Natural killer cell (primary cell): Measurements from ENCODE around the gene ARL15. TPM values are rescaled to one million over a fixed set of nuclear protein-coding genes. Genes with fewer than 3 reads are reported as not detected.

Source experiments
- ATAC-seq, 3 donors: fragments of 150-1000 bp in 2 of 3; fragments of 200-7000 bp in 1 of 3; cut with Tn5 transposase; 1 replicate in 1 of 3; 2 replicates in 2 of 3; pipeline ENCODE4 v1.10.0; 2021; ENCODE audit warnings: mild to moderate bottlenecking in 2 of 3, moderate library complexity in 2 of 3
- DNase-seq, 2 donors: peaks; one replicate each; pipeline versions ENCODE4 v3.0.0 to v3.0.0-alpha.2; 2013 to 2021; ENCODE audit warnings: mixed read lengths in 1 of 2
- H3K27ac ChIP-seq: one replicate; pipeline ENCODE4 v1.5.1; 2013; ENCODE audit warnings: mild to moderate bottlenecking, low read length
- H3K27me3 ChIP-seq: one replicate; pipeline ENCODE4 v1.6.1; 2013; ENCODE audit warnings: low read length; ENCODE audit not compliant: control insufficient read depth, insufficient read depth
- H3K36me3 ChIP-seq: one replicate; pipeline ENCODE4 v1.6.1; 2013; ENCODE audit warnings: low read length; ENCODE audit not compliant: control insufficient read depth, insufficient read depth
- H3K4me1 ChIP-seq: one replicate; pipeline ENCODE4 v1.6.1; 2013; ENCODE audit warnings: low read length; ENCODE audit not compliant: control insufficient read depth, insufficient read depth
- H3K4me3 ChIP-seq: one replicate; pipeline ENCODE4 v1.5.1; 2013; ENCODE audit warnings: low read length
- H3K9me3 ChIP-seq: one replicate; pipeline ENCODE4 v1.6.1; 2013; ENCODE audit warnings: low read length; ENCODE audit not compliant: control insufficient read depth, insufficient read depth
- H3K27ac Mint-ChIP-seq, 2 donors: one replicate each; pipeline ENCODE4 v1.8.0; 2022; ENCODE audit warnings: mild to moderate bottlenecking in 2 of 2, mixed read lengths in 2 of 2, moderate library complexity in 1 of 2
- H3K27me3 Mint-ChIP-seq, 2 donors: one replicate each; pipeline ENCODE4 v1.8.0; 2022; ENCODE audit warnings: low read depth in 2 of 2, mixed read lengths in 2 of 2
- H3K36me3 Mint-ChIP-seq: one replicate; pipeline ENCODE4 v1.8.0; 2022; ENCODE audit warnings: mixed read lengths
- H3K4me1 Mint-ChIP-seq, 2 donors: one replicate each; pipeline ENCODE4 v1.8.0; 2022; ENCODE audit warnings: mixed read lengths in 2 of 2
- H3K4me3 Mint-ChIP-seq: one replicate; pipeline ENCODE4 v1.8.0; 2022; ENCODE audit warnings: mild to moderate bottlenecking, moderate library complexity, mixed read lengths
- H3K9me3 Mint-ChIP-seq, 2 donors: one replicate each; pipeline ENCODE4 v1.8.0; 2022; ENCODE audit warnings: mixed read lengths in 2 of 2
- WGBS: methylation state at CpG from one replicate; pipeline ENCODE4 v1.1.7; 2013; ENCODE audit warnings: missing lambda C conversion rate; ENCODE audit not compliant: insufficient coverage; 5-methylcytosine and 5-hydroxymethylcytosine counted together
- intact Hi-C: fragments of 100-400 bp; cut with micrococcal nuclease; formaldehyde crosslinking; loops from one replicate; pipeline ENCODE4 v1.14.2; 2022
- total RNA-seq, 4 donors: library from RNA; stranded (reverse); fragments of 120-200 nt in 1 of 4; gene quantifications; one replicate each; pipeline versions ENCODE4 v1.2.3 to v1.2.4, GENCODE V29; 2013 to 2022
- TF ChIP-seq, protein P1 (sequence below): fragments of 200-600 bp; IDR thresholded peaks from one replicate; pipeline ENCODE4 v1.8.0; 2022; ENCODE audit warnings: antibody characterized with exemption

Gene ARL15
- total RNA-seq, 3 donors from 2014 or later (not counting 1 experiment from before 2014, with no cell fraction given): 28.9 to 35.1 (median 33.1) TPM

GRCh38 chr5:53877243-53877642 is 433.1 kb downstream of the ARL15 start:
- no peak overlapping the region for H3K4me3 ChIP-seq
- H3K9me3 ChIP-seq: no peaks in the 10 kb centered on the region
- WGBS: 87% methylated on average over 2 of the region's 2 CpGs
- TF ChIP-seq, protein P1, sequence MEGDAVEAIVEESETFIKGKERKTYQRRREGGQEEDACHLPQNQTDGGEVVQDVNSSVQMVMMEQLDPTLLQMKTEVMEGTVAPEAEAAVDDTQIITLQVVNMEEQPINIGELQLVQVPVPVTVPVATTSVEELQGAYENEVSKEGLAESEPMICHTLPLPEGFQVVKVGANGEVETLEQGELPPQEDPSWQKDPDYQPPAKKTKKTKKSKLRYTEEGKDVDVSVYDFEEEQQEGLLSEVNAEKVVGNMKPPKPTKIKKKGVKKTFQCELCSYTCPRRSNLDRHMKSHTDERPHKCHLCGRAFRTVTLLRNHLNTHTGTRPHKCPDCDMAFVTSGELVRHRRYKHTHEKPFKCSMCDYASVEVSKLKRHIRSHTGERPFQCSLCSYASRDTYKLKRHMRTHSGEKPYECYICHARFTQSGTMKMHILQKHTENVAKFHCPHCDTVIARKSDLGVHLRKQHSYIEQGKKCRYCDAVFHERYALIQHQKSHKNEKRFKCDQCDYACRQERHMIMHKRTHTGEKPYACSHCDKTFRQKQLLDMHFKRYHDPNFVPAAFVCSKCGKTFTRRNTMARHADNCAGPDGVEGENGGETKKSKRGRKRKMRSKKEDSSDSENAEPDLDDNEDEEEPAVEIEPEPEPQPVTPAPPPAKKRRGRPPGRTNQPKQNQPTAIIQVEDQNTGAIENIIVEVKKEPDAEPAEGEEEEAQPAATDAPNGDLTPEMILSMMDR: no peak
- no peak overlapping the region for H3K27ac ChIP-seq
- H3K4me1 ChIP-seq: no peaks in the 10 kb centered on the region
- peaks cover 0 to 1% of the 10 kb centered on the region in 2 donors for H3K4me1 Mint-ChIP-seq
- intact Hi-C loops: no loop called here
- H3K4me3 Mint-ChIP-seq: no peak overlapping the region
- no peak for DNase-seq
- no peaks in the 10 kb centered on the region for H3K36me3 Mint-ChIP-seq
- no peaks in the 10 kb centered on the region for H3K36me3 ChIP-seq
- no peaks in the 10 kb centered on the region for H3K27me3 Mint-ChIP-seq
- ATAC-seq: no peak
- no peaks in the 10 kb centered on the region for H3K9me3 Mint-ChIP-seq
- no peak overlapping the region for H3K27ac Mint-ChIP-seq
- no peaks in the 10 kb centered on the region for H3K27me3 ChIP-seq

GRCh38 chr5:53874409-53874808 is 436.0 kb downstream of the ARL15 start:
- H3K9me3 Mint-ChIP-seq: no peaks in the 10 kb centered on the region
- Histone ChIP-seq H3K27me3 (no peaks in the 10 kb centered on the region), H3K4me1 (no peaks in the 10 kb centered on the region), H3K9me3 (no peaks in the 10 kb centered on the region), H3K4me3 (no peak overlapping the region), H3K36me3 (no peaks in the 10 kb centered on the region), H3K27ac (no peak overlapping the region)
- 100% methylated on average over 1 of the region's 1 CpG for WGBS
- H3K36me3 Mint-ChIP-seq: no peaks in the 10 kb centered on the region
- no peaks in the 10 kb centered on the region for H3K27me3 Mint-ChIP-seq
- intact Hi-C loops: no loop called here
- ATAC-seq (no peak), DNase-seq (no peak)
- no peak overlapping the region for H3K4me3 Mint-ChIP-seq
- TF ChIP-seq, protein P1: no peak
- H3K4me1 Mint-ChIP-seq: no peaks in the 10 kb centered on the region
- H3K27ac Mint-ChIP-seq: no peak overlapping the region

DNA sequence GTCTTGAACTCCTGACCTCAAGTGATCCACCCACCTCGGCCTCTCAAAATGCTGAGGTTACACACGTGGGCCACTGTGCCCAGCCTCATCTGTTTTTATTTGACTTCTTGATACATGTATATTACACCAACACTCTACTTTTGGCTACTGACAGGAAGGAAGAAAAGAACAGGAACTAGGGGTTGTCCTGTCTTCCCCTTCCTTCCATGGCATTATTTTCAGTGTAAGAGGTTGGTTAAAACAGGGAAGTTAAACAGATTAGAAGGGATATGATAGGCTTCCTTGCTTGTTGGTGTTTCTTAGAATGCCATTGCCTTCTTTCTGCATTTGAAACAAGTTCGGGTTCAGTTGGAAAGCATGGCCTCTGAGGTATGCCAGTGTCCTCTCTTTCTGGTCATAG is 437.1 kb downstream of the ARL15 start:
- Mint-ChIP-seq H3K27me3 (no peaks in the 10 kb centered on the region), H3K36me3 (no peaks in the 10 kb centered on the region), H3K27ac (no peak overlapping the region), H3K4me3 (no peak overlapping the region), H3K4me1 (no peaks in the 10 kb centered on the region), H3K9me3 (no peaks in the 10 kb centered on the region)
- Histone ChIP-seq H3K9me3 (no peaks in the 10 kb centered on the region), H3K27ac (no peak overlapping the region), H3K27me3 (no peaks in the 10 kb centered on the region), H3K4me1 (no peaks in the 10 kb centered on the region), H3K4me3 (no peak overlapping the region), H3K36me3 (no peaks in the 10 kb centered on the region)
- WGBS: 86% methylated on average over 3 of the region's 3 CpGs
- TF ChIP-seq, protein P1: no peak
- ATAC-seq (no peak), DNase-seq (no peak)
- intact Hi-C loops: no loop called here

- DNase-seq (no peak), ATAC-seq (no peak)
- TF ChIP-seq, protein P1: no peak
- no peaks in the 10 kb centered on the region for H3K4me1 Mint-ChIP-seq
- H3K36me3 Mint-ChIP-seq: no peaks in the 10 kb centered on the region
- Histone ChIP-seq H3K4me3 (no peak overlapping the region), H3K27ac (no peak overlapping the region), H3K36me3 (no peaks in the 10 kb centered on the region), H3K4me1 (no peaks in the 10 kb centered on the region), H3K27me3 (no peaks in the 10 kb centered on the region), H3K9me3 (no peaks in the 10 kb centered on the region)
- intact Hi-C loops: no loop called here
- no peak overlapping the region for H3K4me3 Mint-ChIP-seq
- peaks cover 2 to 9% of the 10 kb centered on the region in 2 donors for H3K27me3 Mint-ChIP-seq
- no peak overlapping the region for H3K27ac Mint-ChIP-seq
- 98% methylated on average over 2 of the region's 2 CpGs for WGBS
- H3K9me3 Mint-ChIP-seq: no peaks in the 10 kb centered on the region
Measured at GRCh38 chr5:53871775-53872174, 438.6 kb downstream of the ARL15 start.
